ENCODE data around the gene PRIM2. TPM values are rescaled to one million over a fixed set of nuclear protein-coding genes. Genes with fewer than 3 reads are reported as not detected.
"Not testable (repeated sequence)": the region's sequence is repeated elsewhere in the genome, so short reads cannot be mapped to it uniquely, and the experiment has no call there.

The PRIM2 gene
- total and polyA plus RNA-seq, 2 of the 8 experiments (the other 6 are each of a cell fraction or from before 2014, with no cell fraction given), result 20.8 to 46.8 TPM

- H3K36me3 ChIP-seq (ENCODE audit: control insufficient read depth in 2 of 4, insufficient read depth in 4 of 4, low read length in 3 of 4); H3K4me3 ChIP-seq (ENCODE audit: extremely low read depth in 1 of 4, insufficient read depth in 2 of 4, low read depth in 3 of 4, low read length in 4 of 4); DNase-seq (ENCODE audit: low read depth in 1 of 2, low spot score in 2 of 2); H3K18ac ChIP-seq (ENCODE audit: extremely low read depth, low read length); H2BK12ac ChIP-seq (ENCODE audit: low read depth, low read length); H3K56ac ChIP-seq (replicated peaks; ENCODE audit: insufficient read length, low read depth, low read length); H4K5ac ChIP-seq (ENCODE audit: insufficient read length, low read depth, low read length); H2BK15ac ChIP-seq (ENCODE audit: low read length); CTCF ChIA-PET (ENCODE audit: partially characterized antibody); H3K23ac ChIP-seq (ENCODE audit: insufficient read length); H3K4me2 ChIP-seq (ENCODE audit: insufficient read depth in 1 of 2, low read depth in 2 of 2, low read length in 2 of 2); H3K27me3 ChIP-seq (replicated peaks in 1 of 4; ENCODE audit: control insufficient read depth in 3 of 4, extremely low read depth in 1 of 4, insufficient read depth in 3 of 4, low read length in 3 of 4); H3K79me1 ChIP-seq (ENCODE audit: low read depth, low read length); H4K91ac ChIP-seq (replicated peaks; ENCODE audit: insufficient read length, low read length); POLR2A ChIA-PET (ENCODE audit: partially characterized antibody); H3K9ac ChIP-seq (replicated peaks in 1 of 4; ENCODE audit: extremely low read depth in 1 of 4, low read depth in 3 of 4, low read length in 3 of 4); H3K4me1 ChIP-seq (replicated peaks in 1 of 4; ENCODE audit: control insufficient read depth in 3 of 4, insufficient read depth in 4 of 4, low read length in 3 of 4); H2AFZ ChIP-seq (ENCODE audit: low read length); H2BK20ac ChIP-seq (ENCODE audit: low read length); H3K79me2 ChIP-seq (ENCODE audit: control insufficient read depth in 1 of 2, insufficient read depth in 2 of 2, low read length in 2 of 2); H3K27ac ChIP-seq (ENCODE audit: low read depth, low read length); H4K8ac ChIP-seq (ENCODE audit: extremely low read depth, insufficient read depth, low read length); H3K14ac ChIP-seq (ENCODE audit: insufficient read length); H2AK5ac ChIP-seq (ENCODE audit: low read depth, low read length); H2BK5ac ChIP-seq (ENCODE audit: low read depth, low read length); H4K20me1 ChIP-seq (replicated peaks in 1 of 2; ENCODE audit: control insufficient read depth in 1 of 2, insufficient read depth in 2 of 2, low read length in 2 of 2); H3K23me2 ChIP-seq (ENCODE audit: low read depth, low read length); H2BK120ac ChIP-seq (replicated peaks; ENCODE audit: low read depth, low read length); H3K4ac ChIP-seq (replicated peaks; ENCODE audit: insufficient read length, low read depth, low read length); H3K9me3 ChIP-seq (ENCODE audit: insufficient read depth in 2 of 2, low read depth in 1 of 2, low read length in 1 of 2): not testable (repeated sequence)
- peak; percentile 19 for FAIRE-seq
- WGBS, 2 experiments (ENCODE audit: extremely low coverage in 1 of 2, insufficient coverage in 1 of 2, insufficient read length in 1 of 2, insufficient replicate concordance in 2 of 2, low coverage in 1 of 2, low lambda C conversion rate in 2 of 2, missing lambda C conversion rate in 1 of 2), result 86% methylated on average over 2 of the region's 2 CpGs; no CpG with 5 or more reads in 1 of the 2 experiments
- TF ChIP-seq CEBPB (IDR thresholded peaks at IDR 0.05; ENCODE audit: low read depth, low read length), result peak; percentile 40; the same call in 1 of the 2 replicates
Measured at GRCh38 chr6:57346715-57347114, 29.3 kb downstream of the PRIM2 start.

DNA sequence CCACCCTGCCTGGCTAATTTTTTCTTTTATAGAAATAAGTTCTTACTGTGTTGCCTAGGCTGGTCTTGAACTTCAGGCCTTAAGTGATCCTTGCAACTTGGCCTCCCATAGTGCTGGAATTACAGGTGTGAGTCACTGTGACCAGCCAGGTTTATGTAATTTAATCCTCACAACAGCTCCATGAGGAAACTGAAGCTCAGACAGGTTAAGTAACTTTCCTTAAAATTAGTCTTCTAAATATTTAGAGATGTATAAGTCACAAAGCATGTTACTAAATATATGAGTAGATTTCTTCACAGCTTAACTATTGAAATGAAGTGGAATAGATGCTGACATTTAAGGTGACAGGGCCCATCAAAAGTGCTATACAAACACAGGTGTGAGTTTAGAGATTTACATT lies 30.2 kb downstream of the PRIM2 start:
- H3K9me3 ChIP-seq (ENCODE audit: insufficient read depth in 2 of 2, low read depth in 1 of 2, low read length in 1 of 2); H2BK120ac ChIP-seq (replicated peaks; ENCODE audit: low read depth, low read length); H3K9ac ChIP-seq (replicated peaks in 1 of 4; ENCODE audit: extremely low read depth in 1 of 4, low read depth in 3 of 4, low read length in 3 of 4); H3K27ac ChIP-seq (ENCODE audit: low read depth, low read length); H2BK20ac ChIP-seq (ENCODE audit: low read length); H4K20me1 ChIP-seq (replicated peaks in 1 of 2; ENCODE audit: control insufficient read depth in 1 of 2, insufficient read depth in 2 of 2, low read length in 2 of 2); H3K23ac ChIP-seq (ENCODE audit: insufficient read length); H3K27me3 ChIP-seq (replicated peaks in 1 of 4; ENCODE audit: control insufficient read depth in 3 of 4, extremely low read depth in 1 of 4, insufficient read depth in 3 of 4, low read length in 3 of 4); H3K18ac ChIP-seq (ENCODE audit: extremely low read depth, low read length); H3K14ac ChIP-seq (ENCODE audit: insufficient read length); CTCF ChIA-PET (ENCODE audit: partially characterized antibody); H3K4me1 ChIP-seq (replicated peaks in 1 of 4; ENCODE audit: control insufficient read depth in 3 of 4, insufficient read depth in 4 of 4, low read length in 3 of 4); H3K4ac ChIP-seq (replicated peaks; ENCODE audit: insufficient read length, low read depth, low read length); H2AK5ac ChIP-seq (ENCODE audit: low read depth, low read length); FAIRE-seq; H4K5ac ChIP-seq (ENCODE audit: insufficient read length, low read depth, low read length); H3K79me2 ChIP-seq (ENCODE audit: control insufficient read depth in 1 of 2, insufficient read depth in 2 of 2, low read length in 2 of 2); H3K36me3 ChIP-seq (ENCODE audit: control insufficient read depth in 2 of 4, insufficient read depth in 4 of 4, low read length in 3 of 4); DNase-seq (ENCODE audit: low read depth in 1 of 2, low spot score in 2 of 2); H3K23me2 ChIP-seq (ENCODE audit: low read depth, low read length); H2BK12ac ChIP-seq (ENCODE audit: low read depth, low read length); H3K4me3 ChIP-seq (ENCODE audit: extremely low read depth in 1 of 4, insufficient read depth in 2 of 4, low read depth in 3 of 4, low read length in 4 of 4); POLR2A ChIA-PET (ENCODE audit: partially characterized antibody); H2AFZ ChIP-seq (ENCODE audit: low read length); H3K4me2 ChIP-seq (ENCODE audit: insufficient read depth in 1 of 2, low read depth in 2 of 2, low read length in 2 of 2); H4K8ac ChIP-seq (ENCODE audit: extremely low read depth, insufficient read depth, low read length); H3K79me1 ChIP-seq (ENCODE audit: low read depth, low read length); H2BK5ac ChIP-seq (ENCODE audit: low read depth, low read length); H4K91ac ChIP-seq (replicated peaks; ENCODE audit: insufficient read length, low read length); H2BK15ac ChIP-seq (ENCODE audit: low read length); H3K56ac ChIP-seq (replicated peaks; ENCODE audit: insufficient read length, low read depth, low read length): not testable (repeated sequence)

Measured in H1 (cell line).